Vagina (tissue), 2 donors: ENCODE results near the gene IL20RB. TPM values are rescaled to one million over a fixed set of nuclear protein-coding genes. Genes with fewer than 3 reads are reported as not detected.

Experiments
- DNase-seq, 2 donors: peaks; one replicate each; pipeline ENCODE4 v3.0.0-alpha.2; 2017; ENCODE audit errors: extremely low spot score in 2 of 2
- H3K27ac ChIP-seq: fragments of 200-600 bp; sonication (generic); one replicate; pipeline ENCODE4 v1.5.1; 2019
- H3K27me3 ChIP-seq: fragments of 200-600 bp; sonication (generic); one replicate; pipeline ENCODE4 v1.5.1; 2019
- H3K36me3 ChIP-seq, 2 donors: fragments of 200-600 bp; sonication (generic); one replicate each; pipeline ENCODE4 v1.5.1; 2017 to 2019
- H3K4me1 ChIP-seq: fragments of 200-600 bp; sonication (generic); one replicate; pipeline ENCODE4 v1.5.1; 2019
- H3K4me3 ChIP-seq, 2 donors: fragments of 200-600 bp; sonication (generic); 1 replicate in 1 of 2; 2 replicates in 1 of 2; pipeline ENCODE4 v1.5.1; 2016 to 2019
- H3K9me3 ChIP-seq: fragments of 200-600 bp; sonication (generic); one replicate; pipeline ENCODE4 v1.5.1; 2019
- CTCF ChIP-seq, 3 experiments: fragments of 450-650 bp in 2 of 3; fragments of 200-600 bp in 1 of 3; sonication (generic) in 1 of 3; IDR thresholded peaks; one replicate each; pipeline ENCODE4 v1.5.1; 2017 to 2019; ENCODE audit warnings: antibody characterized with exemption in 3 of 3, mild to moderate bottlenecking in 2 of 3, moderate library complexity in 2 of 3
- POLR2A ChIP-seq, 2 donors: fragments of 450-650 bp; IDR thresholded peaks; one replicate each; pipeline ENCODE4 v1.6.1; 2017; ENCODE audit warnings: antibody characterized with exemption in 2 of 2, mild to moderate bottlenecking in 2 of 2, moderate library complexity in 2 of 2
- POLR2AphosphoS5 ChIP-seq, 2 donors: sonication (generic); formaldehyde crosslinking; IDR thresholded peaks; one replicate each; pipeline ENCODE4 v1.9.0; 2017; ENCODE audit warnings: antibody characterized with exemption in 2 of 2, mild to moderate bottlenecking in 2 of 2, low read depth in 1 of 2; ENCODE audit not compliant: insufficient read depth in 1 of 2
- intact Hi-C: fragments of 100-400 bp; cut with DNase I; formaldehyde crosslinking; loops from one replicate; pipeline ENCODE4 v1.15.1; 2023
- total RNA-seq: library from RNA; depleted of rRNA; stranded (reverse); fragments of >200 nt; gene quantifications from one replicate; pipeline ENCODE4 v1.2.3, GENCODE V29; 2016

IL20RB gene
- total RNA-seq, 1 donor from 2014 or later: 67.3 TPM

- H3K36me3 ChIP-seq: no peaks in the 10 kb centered on the region
Observed at GRCh38 chr3:136988651-136989050, 30.9 kb downstream of the IL20RB start.

GRCh38 chr3:136989781-136990524 is 32.2 kb downstream of the IL20RB start:
- Histone ChIP-seq H3K36me3 (no peaks in the 10 kb centered on the region), H3K27ac (peak overlapping the region; percentile 33), H3K4me3 (no peak overlapping the region), H3K4me1 (peaks cover 36% of the 10 kb centered on the region), H3K9me3 (no peaks in the 10 kb centered on the region), H3K27me3 (no peaks in the 10 kb centered on the region)
- peak in 1 of 2 donors; percentile 83 for DNase-seq
- intact Hi-C loops: no loop called here
- TF ChIP-seq CTCF (IDR thresholded peaks at IDR 0.05): no peak

More at GRCh38 chr3:136988651-136989050, 30.9 kb downstream of the IL20RB start:
- no peak overlapping the region for H3K4me3 ChIP-seq
- peaks cover 32% of the 10 kb centered on the region for H3K4me1 ChIP-seq
- peak in 1 of 2 donors; percentile 60 for DNase-seq
- intact Hi-C loops: no loop called here
- no peak for TF ChIP-seq POLR2A (IDR thresholded peaks at IDR 0.05)
- no peak for TF ChIP-seq CTCF (IDR thresholded peaks at IDR 0.05)
- no peak for TF ChIP-seq POLR2AphosphoS5 (IDR thresholded peaks at IDR 0.05; ENCODE audit: insufficient read depth in 1 of 2, low read depth in 1 of 2)
- no peaks in the 10 kb centered on the region for H3K9me3 ChIP-seq
- H3K27ac ChIP-seq: no peak overlapping the region
- H3K27me3 ChIP-seq: no peaks in the 10 kb centered on the region

- DNase-seq: peak in 1 of 2 donors; percentile 81
- Histone ChIP-seq H3K27ac (no peak overlapping the region), H3K9me3 (no peaks in the 10 kb centered on the region), H3K27me3 (no peaks in the 10 kb centered on the region), H3K36me3 (no peaks in the 10 kb centered on the region), H3K4me3 (no peak overlapping the region), H3K4me1 (peaks cover 39% of the 10 kb centered on the region)
- TF ChIP-seq CTCF (IDR thresholded peaks at IDR 0.05): no peak
- no peak for TF ChIP-seq POLR2A (IDR thresholded peaks at IDR 0.05)
- TF ChIP-seq POLR2AphosphoS5 (IDR thresholded peaks at IDR 0.05; ENCODE audit: insufficient read depth in 1 of 2, low read depth in 1 of 2): no peak
- intact Hi-C loops: no loop called here
Observed at GRCh38 chr3:136990826-136991225, 33.0 kb downstream of the IL20RB start.

GRCh38 chr3:136992115-136992514 is 34.3 kb downstream of the IL20RB start:
- DNase-seq: no peak
- Histone ChIP-seq H3K4me1 (peaks cover 48% of the 10 kb centered on the region), H3K9me3 (no peaks in the 10 kb centered on the region), H3K36me3 (no peaks in the 10 kb centered on the region), H3K27me3 (no peaks in the 10 kb centered on the region), H3K27ac (peak overlapping the region; percentile 22), H3K4me3 (no peak overlapping the region)
- intact Hi-C loops: no loop called here
- TF ChIP-seq POLR2AphosphoS5 (IDR thresholded peaks at IDR 0.05; ENCODE audit: insufficient read depth in 1 of 2, low read depth in 1 of 2): no peak
- TF ChIP-seq POLR2A (IDR thresholded peaks at IDR 0.05): no peak
- TF ChIP-seq CTCF (IDR thresholded peaks at IDR 0.05): no peak

- Histone ChIP-seq H3K9me3 (no peaks in the 10 kb centered on the region), H3K27ac (peak overlapping the region; percentile 92), H3K4me3 (no peak overlapping the region), H3K36me3 (no peaks in the 10 kb centered on the region), H3K4me1 (peaks cover 43% of the 10 kb centered on the region), H3K27me3 (no peaks in the 10 kb centered on the region)
- DNase-seq: no peak
- TF ChIP-seq POLR2AphosphoS5 (IDR thresholded peaks at IDR 0.05; ENCODE audit: insufficient read depth in 1 of 2, low read depth in 1 of 2) (peak in 1 of 2 donors; percentile 97), CTCF (IDR thresholded peaks at IDR 0.05) (no peak), POLR2A (IDR thresholded peaks at IDR 0.05) (no peak)
- intact Hi-C loops: no loop called here
Observed at GRCh38 chr3:136994772-136995516, 37.2 kb downstream of the IL20RB start.
